K562 treated with DMSO at 1 percent for 4 hours (cell line): ENCODE data around the gene DNAI7. TPM values are rescaled to one million over a fixed set of nuclear protein-coding genes. Genes with fewer than 3 reads are reported as not detected.

Experiments
- total RNA-seq: library from RNA; unstranded; fragments of 300-600 nt; gene quantifications from 2 replicates; pipeline ENCODE4 v1.2.3, GENCODE V29; 2022; ENCODE audit not compliant: insufficient read depth

Gene DNAI7
- not detected in 2 replicates for total RNA-seq

GRCh38 chr12:25195056-25195971 is at the start of gene DNAI7, which contains the start of gene ETFRF1:
DNAI7 (minus strand) TSS chr12:25195160; CDS start chr12:25195078, 82 bp downstream.
ETFRF1 (plus strand) TSS chr12:25195237; CDS start chr12:25203957, 8,720 bp downstream.

Other genes starting within 250 kb of the DNAI7 start
- 51.9 and 59.8 TPM in 2 replicates for gene BCAT1, start 246.1 kb downstream of the DNAI7 start, total RNA-seq
- 8.6 and 14.1 TPM in 2 replicates for gene ETFRF1, start 77 bp upstream of the DNAI7 start, total RNA-seq
- 5.1 and 6.7 TPM in 2 replicates for gene KRAS, start 55.8 kb upstream of the DNAI7 start, total RNA-seq